Coronary artery (tissue), 2 donors: ENCODE results near the gene PSD4.

Experiments used
- DNase-seq: peaks from one replicate; pipeline ENCODE4 v3.0.0-alpha.2; 2017; ENCODE audit warnings: low spot score
- H3K27ac ChIP-seq, 2 donors: fragments of 200-600 bp; sonication (generic); one replicate each; pipeline ENCODE4 v1.5.1; 2016 to 2019
- H3K4me3 ChIP-seq: fragments of 200-600 bp; sonication (generic); 2 replicates; pipeline ENCODE4 v1.5.1; 2016; ENCODE audit warnings: mild to moderate bottlenecking, moderate library complexity
- TF ChIP-seq, protein P1 (sequence below): fragments of 200-600 bp; sonication (generic); IDR thresholded peaks from one replicate; pipeline ENCODE4 v1.5.1; 2019; ENCODE audit warnings: antibody characterized with exemption

Gene PSD4

DNA sequence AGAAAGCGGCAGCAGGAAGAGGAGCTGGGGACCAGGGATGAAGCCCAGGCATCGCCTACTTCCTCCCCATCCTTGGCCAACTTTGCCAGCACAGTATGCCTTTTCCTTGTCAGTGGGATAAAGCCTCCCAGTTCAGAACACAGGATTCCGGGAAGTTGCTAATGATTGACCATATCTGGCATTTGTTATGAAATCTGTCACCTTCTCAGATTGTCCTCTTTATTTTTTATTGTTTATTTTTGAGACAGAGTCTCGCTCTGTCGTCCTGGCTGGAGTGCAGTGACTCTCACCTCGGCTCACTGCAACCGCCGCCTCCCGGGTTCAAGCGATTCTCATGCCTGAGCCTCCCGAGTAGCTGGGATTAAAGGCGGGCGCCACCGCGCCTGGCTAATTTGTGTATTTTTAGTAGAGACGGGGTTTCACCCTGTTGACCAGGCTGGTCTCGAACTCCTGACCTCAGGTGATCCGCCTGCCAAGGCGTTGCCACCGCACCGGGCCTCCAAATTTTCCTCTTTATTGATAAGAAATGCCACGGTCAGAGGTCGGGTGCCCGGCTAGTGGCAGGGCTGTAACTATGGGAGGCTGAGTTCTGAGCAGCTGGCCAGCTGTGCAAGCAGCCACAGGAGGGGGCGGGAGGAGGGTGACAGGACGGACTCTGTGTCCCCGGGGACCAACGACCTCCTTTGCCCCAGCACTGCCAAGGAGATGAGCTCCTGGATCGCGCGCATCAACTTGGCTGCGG lies 24.4 kb downstream of the PSD4 start:
- Histone ChIP-seq H3K4me3 (peak overlapping the region; percentile 79), H3K27ac (no peak overlapping the region)
- DNase-seq: no peak
- TF ChIP-seq, protein P1, sequence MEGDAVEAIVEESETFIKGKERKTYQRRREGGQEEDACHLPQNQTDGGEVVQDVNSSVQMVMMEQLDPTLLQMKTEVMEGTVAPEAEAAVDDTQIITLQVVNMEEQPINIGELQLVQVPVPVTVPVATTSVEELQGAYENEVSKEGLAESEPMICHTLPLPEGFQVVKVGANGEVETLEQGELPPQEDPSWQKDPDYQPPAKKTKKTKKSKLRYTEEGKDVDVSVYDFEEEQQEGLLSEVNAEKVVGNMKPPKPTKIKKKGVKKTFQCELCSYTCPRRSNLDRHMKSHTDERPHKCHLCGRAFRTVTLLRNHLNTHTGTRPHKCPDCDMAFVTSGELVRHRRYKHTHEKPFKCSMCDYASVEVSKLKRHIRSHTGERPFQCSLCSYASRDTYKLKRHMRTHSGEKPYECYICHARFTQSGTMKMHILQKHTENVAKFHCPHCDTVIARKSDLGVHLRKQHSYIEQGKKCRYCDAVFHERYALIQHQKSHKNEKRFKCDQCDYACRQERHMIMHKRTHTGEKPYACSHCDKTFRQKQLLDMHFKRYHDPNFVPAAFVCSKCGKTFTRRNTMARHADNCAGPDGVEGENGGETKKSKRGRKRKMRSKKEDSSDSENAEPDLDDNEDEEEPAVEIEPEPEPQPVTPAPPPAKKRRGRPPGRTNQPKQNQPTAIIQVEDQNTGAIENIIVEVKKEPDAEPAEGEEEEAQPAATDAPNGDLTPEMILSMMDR: no peak

DNA sequence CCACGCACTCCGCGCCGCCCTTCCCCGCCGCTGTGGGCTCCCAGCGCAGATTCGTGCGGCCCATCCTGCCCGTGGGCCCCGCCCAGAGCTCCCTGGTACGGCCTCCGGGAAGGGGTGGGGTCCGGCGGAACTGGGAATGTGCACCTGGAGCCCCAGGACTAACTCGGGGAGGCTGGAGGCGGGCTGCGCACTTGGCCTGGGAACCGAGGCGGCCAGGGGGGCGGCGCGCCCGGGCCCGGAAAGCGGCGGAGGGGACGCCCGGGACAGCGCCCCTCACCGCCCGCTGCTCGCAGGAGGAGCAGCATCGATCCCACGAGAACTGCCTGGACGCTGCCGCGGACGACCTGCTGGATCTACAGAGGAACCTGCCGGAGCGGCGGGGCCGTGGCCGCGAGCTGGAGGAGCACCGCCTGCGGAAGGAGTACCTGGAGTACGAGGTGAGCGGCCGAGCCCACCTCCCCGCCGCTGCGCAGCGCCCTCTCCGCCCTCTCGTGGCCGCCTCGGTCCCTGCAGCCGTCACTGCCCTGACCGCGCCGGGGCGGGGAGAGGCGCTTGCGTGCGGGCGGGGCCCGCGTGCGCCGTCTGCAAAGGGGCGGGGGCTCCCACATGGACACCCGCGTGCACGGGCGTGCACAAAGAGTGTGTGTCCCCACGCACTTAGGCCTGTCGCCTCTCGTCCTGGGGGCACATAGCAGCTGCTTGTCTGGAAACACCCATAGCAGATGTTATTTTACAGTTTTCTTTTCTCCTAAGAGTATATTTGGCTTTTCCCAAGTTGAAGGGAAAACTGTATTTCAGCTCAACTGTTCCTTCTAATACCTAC lies 25.2 kb downstream of the PSD4 start:
- TF ChIP-seq, protein P1: peak; percentile 92
- peak overlapping the region in 1 of 2 donors; percentile 62 for H3K27ac ChIP-seq
- no peak for DNase-seq
- H3K4me3 ChIP-seq: peak overlapping the region; percentile 79

DNA sequence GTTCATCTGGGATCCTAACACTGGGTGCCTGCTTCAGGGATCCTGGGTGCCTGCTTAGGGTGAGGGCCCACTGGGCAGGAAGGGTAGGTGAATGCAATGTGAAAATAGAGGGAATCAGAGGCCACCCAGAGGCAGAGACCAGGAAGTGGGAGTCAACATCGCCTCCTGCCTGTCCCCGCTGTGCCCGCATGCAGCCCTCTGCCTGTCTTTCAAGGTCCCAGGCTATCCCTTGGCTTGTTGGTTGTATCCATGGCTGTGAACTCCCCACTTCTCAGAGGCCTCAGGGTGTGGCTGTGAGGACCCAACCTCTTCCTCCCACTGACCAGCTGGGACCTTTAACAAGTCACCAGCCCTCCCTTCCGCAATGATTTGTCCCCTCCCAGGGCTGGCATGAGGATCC lies 26.5 kb downstream of the PSD4 start:
- no peak overlapping the region for H3K27ac ChIP-seq
- H3K4me3 ChIP-seq: no peak overlapping the region
- TF ChIP-seq, protein P1: no peak
- no peak for DNase-seq

DNA sequence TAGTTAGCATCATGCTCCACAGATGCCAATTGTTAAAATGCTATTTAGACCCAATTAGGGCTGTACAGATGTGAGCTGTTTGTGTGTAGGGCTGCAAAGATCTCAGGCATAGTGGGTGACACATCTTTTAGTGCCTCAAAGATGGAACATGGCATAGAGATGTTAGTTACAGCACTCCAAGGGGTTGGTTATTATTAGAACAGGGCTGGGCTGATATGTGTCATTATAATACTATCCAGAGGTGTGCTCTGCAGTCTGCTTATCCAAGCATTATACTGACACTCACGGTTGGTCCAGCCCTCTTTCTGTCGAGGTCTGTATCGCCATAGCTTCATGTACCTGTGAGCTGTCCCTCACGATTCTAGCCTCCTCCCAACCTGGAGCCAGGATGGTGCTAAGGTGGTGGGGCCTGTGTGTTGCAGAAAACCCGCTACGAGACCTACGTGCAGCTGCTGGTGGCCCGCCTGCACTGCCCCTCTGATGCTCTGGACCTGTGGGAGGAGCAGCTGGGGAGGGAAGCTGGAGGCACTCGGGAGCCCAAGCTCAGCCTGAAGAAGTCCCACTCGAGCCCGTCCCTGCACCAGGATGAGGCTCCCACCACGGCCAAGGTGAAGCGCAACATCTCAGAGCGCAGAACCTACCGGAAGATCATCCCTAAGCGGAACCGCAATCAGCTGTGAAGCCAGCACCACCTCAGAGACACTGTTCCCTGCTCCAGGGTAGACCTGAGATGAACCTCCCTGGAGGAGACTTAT lies 27.1 kb downstream of the PSD4 start:
- TF ChIP-seq, protein P1: no peak
- Histone ChIP-seq H3K27ac (no peak overlapping the region), H3K4me3 (no peak overlapping the region)
- DNase-seq: no peak

DNA sequence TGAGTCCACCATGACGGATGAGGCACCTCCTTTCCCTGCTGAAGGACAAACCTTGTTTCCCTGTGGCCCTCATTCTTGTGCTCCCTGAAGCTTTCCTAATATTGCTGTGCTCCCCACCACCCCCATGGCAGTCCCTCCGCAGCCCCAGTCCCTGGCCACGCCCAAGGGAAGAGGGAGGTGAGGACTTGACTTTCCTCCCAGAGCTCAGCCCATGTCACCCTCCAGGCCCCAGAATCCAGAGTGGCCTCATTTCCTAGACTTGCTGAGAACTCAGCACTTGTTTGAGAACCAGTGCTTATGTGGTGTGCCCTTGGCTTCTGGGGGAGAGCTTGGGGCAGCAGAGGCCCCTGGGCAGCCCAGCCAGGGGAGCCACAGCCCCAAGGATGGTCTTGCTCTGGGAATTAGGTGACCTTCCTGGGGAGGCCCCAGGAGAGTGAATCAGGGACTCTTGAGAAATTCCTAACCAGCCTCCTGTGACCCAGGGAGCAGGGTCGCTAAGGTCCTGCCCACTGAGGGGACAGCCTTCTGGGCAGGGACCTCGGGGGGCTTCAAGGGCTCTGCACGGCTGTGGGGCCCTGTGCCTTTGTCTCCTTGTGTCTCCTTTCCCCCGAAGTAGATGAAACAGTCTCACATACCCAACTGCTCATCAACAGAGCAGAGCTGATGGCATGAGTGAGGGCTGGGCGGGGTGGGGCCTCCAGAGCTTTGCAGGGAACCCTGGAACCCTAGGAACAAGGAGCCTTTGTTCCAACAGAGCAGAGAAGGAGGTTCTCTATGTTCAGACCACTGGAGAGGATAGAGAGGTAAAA lies 27.9 kb downstream of the PSD4 start:
- H3K27ac ChIP-seq: no peak overlapping the region
- TF ChIP-seq, protein P1: no peak
- DNase-seq: no peak
- H3K4me3 ChIP-seq: no peak overlapping the region
